Right hindlimb (tissue), 1 donor: ENCODE results near the gene ZNF275.
"Not testable (repeated sequence)": the region's sequence is repeated elsewhere in the genome, so short reads cannot be mapped to it uniquely, and the experiment has no call there.

Experiments used
- DNase-seq: peaks from one replicate; pipeline ENCODE4 v3.0.0-alpha.2; 2018

ZNF275 gene

DNA sequence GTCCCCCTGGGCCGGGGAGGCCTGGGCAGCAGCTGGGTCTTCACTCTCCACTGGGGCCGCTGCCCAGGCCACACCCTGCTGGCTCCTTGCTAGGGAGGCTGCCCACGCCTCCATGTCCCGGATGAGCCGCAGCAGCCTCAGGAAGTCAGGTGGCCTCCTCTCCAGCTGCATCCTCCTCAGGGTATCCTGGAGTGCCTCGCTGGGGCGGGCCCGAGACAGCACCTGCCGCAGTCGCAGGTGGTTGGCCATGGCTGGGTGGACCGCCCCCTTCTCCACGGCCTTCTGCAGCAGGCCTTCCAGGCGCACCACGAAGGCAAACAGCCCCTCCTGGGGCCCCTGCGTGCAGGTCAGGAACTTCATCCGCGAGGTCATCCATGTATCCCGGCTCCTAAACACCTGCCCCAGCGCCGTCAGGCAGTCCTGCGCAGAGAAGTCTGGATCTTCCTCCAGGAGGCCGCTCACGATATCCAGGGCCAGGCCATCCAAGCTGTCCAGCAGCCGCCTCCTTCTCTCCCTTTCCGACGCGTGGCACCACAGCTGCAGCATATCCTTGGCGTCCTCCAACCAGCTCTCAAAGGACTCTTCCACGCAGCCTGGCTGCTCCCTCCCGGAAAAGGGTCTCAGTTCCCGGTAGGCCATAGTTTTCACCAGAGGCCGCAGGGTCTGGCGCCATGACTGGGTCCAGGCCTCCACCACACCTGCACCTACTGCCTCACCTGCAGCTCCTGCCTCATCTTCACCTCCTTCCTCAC, 14.5 kb upstream of the ZNF275 start:
- DNase-seq = no peak

DNA sequence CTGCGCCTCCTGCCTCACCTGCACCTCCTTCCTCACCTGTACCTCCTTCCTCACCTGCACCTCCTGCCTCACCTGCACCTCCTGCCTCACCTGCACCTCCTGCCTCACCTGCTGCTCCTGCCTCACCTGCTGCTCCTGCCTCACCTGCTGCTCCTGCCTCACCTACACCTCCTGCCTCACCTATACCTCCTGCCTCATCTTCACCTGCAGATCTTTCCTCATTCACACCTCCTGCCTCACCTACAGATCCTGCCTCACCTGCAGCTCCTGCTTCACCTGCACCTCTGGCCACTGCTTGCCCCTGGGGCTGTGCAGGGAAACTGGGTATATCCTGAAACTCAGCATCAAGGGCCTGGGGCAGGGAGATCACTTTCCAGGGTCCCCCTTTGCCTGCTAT, 13.9 kb upstream of the ZNF275 start:
- DNase-seq = not testable (repeated sequence)

DNA sequence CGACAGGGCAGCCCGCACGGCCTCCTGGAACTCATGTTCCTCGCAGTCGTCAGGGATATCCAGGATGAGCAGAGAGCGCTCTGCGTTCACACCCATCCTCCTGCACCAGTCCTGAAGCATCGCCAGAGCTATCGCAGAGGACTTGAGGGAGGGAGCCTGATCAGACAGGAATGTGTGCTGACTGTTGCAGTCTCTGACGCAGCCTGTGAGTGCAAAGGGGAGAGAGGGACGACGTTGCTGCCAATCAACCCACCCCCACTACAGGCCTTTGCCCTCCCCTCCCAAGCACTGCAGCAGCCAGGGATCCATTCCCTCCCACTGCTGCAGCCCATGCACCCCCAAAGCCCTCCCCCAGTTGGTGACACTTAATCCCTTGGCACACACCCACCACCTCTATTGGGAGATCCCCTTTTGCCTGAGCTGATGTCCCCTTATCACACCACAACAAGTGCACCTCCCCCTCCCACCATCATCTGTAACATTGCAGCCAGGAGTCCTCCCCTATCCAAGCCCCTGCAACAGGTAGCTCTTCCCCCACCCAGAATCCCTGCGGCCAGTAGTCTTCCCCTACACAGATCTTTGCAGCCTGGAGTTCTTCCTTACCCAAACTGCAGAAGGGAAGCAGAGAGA, 13.3 kb upstream of the ZNF275 start:
- no peak for DNase-seq

DNA sequence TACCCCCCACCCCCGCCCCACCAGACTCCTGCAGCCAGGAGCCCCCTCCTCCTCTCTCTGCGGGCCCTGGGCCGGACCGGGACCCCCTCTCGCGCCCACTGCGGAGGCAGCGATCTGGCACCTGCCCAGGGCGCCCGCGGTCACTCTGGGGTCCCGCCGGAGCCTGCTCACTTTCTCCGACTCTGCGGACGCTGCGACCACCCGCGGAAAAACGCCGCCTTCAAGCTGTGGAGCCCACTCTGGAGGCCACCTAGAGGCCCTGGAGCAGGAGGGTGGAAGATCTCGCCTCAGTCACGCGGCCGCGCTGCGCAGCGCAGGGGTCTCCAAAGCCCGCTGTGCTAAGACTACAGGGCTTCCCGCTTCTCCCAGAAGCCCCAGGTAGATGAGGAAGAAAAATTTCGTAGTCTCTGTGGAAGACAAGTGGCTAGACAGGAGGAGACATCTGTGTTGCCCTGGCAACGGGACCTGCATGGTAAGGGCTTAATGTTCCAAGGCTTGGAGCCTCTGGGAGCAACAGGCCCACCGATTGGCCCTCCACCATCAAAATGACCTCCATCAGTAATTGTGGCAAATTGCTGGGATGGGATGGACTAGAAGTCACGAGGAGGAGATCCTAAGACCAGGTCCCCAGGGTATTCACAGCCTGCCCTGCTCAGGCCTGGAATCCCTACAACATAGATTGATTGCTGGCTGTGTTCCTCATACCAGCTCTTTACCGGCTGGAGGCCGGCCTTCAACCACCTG, 12.4 kb upstream of the ZNF275 start, which contains the start of gene PNMA6F:
Gene PNMA6F, minus strand, starts transcription at position 387 of the 744 bp plus-strand sequence. CDS start 1,093 bp downstream, outside the sequence.
- no peak for DNase-seq

DNA sequence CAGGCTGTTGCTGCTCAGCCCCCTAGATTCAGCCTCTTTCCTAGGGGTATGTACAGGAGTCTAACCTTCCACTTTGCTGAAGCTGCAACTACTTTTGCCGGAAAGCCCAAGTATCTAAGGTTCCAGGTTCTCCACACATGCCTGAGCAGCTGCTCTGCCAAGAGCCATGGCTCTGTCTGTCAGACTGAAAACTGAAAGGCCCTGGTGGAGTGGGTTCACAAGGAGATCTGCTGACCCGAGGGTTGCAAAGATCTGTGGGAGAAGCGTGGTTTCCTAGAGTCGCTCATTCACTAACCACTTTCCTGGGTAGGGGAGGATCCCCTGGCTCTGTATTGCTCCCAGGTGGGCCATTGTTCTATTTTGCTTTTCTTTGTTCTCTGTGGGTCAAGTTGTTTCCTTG, 6.4 kb upstream of the ZNF275 start:
- DNase-seq = no peak

DNA sequence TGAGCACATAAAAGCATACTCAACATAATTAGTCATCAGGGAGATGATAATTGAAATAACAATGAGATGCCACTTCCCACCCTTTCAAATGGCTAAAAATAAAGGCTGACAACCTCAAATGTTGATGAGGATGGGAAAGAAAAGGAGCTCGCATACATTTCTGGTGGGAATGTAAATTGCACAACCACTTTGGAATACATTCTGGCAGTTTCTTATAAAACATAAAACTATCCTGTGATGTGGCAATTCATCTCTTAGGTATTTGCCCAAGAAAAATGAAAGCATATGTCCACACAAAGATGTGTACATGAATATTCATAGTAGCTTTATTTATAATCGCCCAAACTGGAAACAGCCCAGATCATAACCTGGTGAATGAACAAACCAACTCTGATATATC, 687 bp upstream of the ZNF275 start:
- no peak for DNase-seq

DNA sequence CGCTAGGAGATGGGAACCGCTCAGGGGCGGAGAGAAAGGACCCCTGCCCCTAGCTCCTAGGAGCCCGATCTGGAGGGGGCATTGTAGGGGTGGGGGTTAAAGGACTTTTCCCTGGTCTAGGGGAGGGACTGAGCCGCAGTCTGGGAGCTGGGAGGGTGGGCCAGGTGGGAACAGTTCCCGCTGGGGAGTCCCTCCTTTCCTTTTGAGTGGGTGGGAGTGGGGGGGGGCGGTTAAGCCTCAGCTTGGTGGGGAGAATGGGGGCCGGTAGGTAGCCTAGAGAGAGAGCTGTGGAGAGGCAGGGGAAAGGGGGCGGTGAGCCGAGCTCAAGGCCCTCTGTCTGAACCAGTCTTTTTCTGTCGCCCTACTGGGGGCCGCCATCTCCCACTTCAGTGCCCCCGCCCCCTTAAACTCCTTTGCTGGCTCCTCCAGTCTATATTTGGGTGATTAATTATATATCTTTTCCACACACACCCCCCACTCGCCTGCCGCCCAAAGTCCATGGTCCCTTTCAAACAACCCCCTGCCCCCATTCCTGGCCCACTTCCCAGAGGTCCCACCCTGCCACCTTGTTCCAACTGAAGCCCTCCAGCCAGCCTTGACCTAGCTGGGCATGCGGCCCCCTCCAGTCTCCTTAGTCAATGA, 822 bp downstream of the ZNF275 start:
- DNase-seq = no peak

DNA sequence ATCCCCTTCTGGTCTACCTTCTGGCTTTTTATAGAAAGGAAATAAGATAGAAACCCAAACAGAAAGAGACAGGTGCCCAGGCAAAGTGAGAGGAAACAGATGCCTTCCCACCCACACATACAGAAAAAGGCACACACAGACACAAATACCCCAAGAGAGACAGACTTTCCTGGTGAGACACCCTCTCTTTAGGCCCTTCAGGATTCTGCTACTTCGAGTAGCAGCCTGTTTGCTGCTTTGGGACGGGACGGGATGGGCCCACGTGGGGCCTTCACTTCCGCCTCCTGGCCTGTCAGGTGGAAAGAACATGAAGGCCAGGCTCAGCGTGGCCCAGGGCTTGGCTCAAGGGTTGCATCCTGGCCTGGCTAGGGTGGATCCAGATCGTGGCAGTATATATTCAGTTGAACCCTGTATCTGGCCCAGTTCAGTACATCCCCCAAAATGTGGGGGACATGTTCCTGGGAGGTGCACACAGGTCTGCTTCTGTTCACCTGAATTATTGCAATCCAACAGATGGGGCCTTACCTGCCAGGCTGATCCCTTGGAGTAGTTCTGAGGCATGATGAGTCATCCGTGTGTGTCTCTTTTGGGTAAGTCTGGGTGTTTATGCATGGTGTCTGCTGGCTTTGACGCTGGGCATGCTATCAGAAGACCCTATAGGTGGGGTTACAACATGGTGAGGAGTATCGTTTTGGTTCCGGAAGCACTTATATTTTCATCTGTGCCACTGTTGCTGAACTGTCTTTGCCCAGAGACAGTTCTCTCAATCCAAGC, 2.4 kb downstream of the ZNF275 start:
- no peak for DNase-seq

DNA sequence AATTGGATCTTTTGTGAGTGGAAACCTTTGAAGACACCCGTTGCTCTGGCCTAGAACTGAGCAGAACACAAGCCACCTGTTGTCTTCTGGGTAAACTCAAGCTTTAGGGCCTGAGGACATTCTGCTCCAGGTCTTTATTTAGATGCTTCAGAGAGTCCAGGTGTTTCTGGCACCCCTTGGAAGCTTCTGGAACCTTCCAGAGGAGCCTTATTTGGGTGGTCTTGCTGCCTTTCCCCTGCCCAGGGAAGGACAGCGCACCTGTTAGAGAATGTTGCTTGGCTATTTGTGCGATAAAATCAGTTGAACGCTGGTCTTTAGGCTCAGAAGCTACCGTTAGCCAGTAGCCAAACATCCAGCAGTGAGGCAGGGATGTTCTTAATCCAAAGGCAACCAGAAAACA, 3.0 kb downstream of the ZNF275 start:
- DNase-seq = no peak

DNA sequence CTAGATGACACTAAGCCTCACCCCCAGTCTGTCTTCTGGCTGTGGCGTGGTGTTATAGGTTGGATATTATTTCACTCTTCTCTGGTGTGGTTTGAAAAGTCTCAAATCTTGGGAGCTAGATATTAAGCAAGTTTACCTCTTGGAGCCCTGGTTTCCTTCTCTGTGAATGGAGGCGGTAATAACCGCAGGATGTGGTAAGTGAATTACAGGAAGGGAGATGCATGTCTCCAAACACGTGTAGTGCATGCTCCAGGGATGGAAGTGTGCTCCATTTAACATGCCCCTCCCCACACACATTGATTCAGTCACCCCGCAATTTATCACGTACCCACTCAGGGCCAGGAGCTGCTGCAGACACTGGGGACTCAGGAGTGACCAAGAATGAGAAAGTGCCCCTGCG, 4.9 kb downstream of the ZNF275 start:
- DNase-seq = no peak

DNA sequence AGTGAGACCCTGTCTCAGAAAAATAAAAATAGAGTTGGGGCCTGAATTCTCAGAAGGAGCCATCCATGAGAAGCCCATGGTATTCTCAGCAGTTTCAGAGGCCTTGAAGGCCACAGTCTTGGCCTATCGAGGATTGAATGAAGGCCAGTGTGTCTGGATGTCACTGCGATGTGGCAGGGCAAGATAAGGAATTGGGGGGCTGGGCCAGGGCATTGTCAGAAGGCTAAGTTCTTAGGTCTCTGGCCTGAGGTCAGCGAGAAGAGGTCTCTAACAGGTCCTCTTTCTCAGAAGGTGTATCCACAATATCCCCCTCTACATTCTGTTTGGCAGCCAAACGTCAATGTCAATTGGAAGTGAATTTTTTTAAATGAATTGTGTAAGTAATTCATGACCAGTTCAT, 5.7 kb downstream of the ZNF275 start:
- no peak for DNase-seq

DNA sequence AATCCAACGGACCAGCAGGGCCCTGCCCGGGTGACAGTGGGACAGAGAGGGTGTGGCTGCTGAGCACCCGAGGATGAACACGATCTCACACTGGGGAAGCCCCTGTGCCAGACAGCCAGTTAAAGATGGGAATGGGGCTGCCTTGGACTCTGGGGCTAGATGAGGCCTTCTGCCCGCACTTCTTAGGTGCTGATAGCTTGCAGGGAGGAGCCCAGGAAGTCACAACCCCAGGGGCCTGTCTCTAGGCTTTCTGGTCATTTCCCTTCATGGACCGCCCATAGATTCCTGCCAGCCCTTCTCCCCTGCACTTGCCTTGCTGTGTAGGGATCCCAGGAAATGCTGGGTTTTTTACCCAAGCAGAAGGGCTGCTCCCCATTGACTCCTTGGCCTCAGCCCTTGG, 6.2 kb downstream of the ZNF275 start:
- no peak for DNase-seq

DNA sequence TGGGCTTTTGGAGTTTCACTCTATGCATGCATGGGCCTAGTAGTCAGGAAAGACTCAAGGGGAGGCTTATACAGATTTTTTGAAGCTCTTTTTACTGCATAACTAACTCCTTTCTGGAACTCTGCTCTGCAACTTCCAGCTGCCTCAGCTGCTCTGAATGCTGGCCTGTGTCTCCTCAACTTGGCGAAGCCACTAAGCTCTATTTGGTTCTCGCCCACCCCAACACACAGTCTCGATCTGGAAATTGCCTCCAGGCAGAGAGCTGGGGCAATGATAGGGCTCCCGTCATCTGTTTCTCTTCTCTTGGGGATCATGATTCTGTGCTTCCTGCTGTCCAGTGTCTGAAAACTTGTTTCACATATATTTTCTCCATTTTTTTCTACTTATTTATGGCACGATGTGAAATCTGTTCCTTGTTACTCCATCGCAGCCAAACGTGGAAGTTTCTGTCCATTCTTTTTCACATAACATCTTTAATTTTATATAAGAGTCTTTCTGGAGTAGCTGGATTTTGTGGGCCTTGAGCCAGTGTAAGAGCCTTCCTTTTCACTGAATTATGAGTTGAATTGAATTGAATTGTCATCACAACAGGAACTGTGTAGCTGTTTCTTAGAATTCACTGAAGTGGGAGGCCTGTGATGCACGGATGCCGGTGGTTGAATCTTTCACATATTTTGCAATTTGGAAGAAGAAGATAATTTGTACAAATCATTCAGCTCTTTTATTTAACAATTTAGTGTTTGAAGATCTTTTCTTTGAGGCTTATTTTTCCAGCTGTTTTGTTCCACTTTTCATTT, 9.0 kb downstream of the ZNF275 start:
- DNase-seq = no peak

DNA sequence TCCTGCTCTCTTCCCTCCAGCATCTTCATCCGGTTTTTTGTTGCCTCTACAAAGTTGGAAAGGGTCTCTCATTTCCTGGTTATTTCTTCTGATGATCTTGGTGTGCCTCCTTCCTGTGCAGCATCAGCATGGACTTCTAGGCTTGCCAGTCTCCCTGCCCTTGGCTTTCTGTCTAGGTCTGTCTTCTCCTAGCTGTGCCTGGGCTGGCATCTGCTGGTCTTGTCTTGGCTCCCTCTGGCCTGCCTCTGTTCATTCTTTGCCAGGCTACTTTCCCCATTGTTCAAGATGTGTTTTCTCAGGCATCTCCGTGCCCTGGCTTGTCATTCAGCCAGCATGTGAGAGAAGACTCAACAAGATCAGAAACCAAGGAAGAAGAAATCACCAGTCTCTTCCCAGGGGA, 9.7 kb downstream of the ZNF275 start:
- DNase-seq = no peak

DNA sequence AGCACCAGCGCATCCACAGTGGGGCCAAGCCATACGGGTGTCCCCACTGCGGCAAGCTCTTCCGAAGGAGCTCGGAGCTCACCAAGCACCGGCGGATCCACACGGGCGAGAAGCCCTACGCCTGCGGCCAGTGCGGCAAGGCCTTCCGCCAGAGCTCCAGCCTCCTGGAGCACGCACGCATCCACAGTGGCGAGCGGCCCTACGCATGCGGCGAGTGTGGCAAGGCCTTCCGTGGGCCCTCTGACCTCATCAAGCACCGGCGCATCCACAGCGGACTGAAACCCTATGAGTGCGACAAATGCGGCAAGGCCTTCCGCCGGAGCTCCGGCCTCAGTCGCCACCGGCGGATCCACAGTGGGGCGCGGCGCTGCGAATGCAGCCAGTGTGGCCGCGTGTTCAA, 13.6 kb downstream of the ZNF275 start:
- no peak for DNase-seq

DNA sequence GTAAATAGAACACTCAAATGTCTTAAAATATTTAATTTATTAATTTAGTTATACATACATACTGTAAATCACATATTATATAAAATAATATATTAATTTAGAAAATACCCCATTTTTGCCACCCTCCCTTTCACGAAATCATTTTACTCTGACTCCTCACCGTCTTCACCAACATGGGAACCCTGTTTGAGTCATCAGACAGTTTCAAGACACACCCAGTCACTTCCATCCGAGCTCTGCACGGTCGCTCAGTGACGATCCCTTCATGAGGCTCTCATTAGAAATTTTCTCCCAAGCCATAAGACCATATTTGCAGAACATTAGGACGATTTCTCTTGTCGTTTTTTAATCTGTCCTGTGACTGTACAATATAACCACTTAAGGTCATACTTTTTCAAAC, 14.5 kb downstream of the ZNF275 start:
- DNase-seq = no peak

DNA sequence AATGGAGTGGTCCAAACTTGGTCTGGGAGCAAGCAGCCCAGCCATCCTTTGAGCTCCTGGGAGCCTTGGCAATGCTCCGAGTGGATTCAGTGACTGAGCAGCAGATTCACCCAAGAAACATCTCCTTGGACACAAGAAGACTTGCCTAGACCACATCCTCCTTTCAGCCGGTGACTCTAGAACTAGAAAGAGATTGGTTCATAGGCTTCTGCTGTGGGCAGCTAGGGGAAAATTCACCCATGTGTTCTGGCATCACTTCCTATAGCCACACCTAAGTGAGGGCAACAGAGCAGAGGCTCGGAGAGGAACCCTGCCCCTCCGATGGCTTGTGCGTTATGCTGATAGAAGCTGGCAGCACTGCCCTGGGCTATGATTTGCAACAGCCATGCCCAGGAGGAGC, 16.0 kb downstream of the ZNF275 start:
- DNase-seq = no peak

DNA sequence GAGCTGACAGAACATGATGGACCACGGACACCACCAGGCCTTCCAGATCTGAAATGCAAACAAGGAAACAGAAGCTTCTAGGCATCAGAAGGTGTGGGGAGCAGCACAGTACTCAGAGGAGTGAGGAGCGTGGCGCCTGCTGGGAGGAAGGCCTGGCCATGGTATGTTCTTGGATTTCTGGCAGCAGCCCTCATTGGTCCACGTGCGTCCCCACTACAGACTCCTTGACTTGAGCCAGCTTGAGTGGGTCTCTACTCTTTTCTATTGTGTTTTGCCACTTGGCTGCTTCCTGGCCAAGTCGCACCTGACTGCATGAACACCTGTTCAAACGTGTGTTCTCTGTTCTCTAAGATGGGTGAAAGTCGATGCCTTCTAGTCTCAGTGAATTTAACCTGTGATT, 18.0 kb downstream of the ZNF275 start:
- no peak for DNase-seq

DNA sequence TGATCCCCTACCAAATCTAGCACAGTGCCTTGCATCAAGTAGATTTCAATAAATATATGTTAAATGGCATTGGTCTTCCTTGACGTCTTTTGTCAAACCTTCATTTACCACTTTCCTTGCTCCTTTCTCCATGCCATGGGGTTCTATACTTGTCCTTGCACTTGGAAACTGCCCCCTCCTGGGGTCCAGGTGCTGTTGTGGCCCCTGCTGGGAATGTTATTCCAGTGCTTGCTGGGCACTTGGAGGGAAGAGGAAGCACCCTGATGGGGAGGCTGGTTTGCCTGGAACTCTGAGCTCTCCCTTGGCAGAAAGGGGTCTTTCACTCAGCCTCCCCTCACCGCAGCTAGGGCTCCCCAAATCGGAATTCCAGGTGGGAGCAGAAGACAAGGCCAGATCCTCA, 18.9 kb downstream of the ZNF275 start:
- no peak for DNase-seq

DNA sequence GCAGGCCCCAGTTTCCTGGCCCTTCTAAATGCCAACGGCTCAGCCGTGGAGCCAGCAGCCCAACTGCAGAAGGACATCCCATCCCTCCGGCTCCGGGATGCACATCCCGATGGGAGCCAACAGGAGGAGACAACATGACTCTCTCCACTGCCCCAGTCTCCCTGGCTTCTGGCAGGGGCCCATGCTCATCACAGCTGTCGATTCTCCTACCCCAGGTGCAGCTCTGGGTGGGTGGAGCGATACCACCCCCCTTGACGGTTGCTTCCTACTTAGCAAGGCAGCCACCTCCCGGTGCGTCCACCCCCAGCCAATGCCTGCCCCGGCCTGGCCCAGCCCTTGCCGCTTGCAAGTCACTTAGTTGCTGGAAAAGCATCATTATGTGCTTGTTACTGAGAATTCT, 19.5 kb downstream of the ZNF275 start:
- DNase-seq = no peak

DNA sequence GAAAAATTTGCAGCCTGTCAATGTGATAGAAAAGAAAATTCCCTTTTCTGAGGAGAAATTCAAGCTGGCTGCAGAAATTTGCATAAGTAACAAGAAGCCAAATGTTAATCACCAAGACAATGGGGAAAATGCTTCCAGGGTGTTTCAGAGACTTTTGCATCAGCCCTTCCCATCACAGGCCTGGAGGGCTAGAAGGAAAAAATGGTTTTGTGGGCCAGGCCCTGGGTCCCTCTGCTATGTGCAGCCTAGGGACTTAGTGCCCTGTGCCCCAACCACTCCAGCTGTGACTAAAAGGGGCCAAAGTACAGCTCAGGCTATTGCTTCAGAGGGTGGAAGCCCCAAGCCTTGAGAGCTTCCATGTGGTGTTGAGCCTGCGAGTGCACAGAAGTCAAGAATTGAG, 23.9 kb downstream of the ZNF275 start:
- no peak for DNase-seq
